Ishikawa (cell line): ENCODE results near the gene RPS6KB1.

Source experiments
- CEBPB ChIP-seq: IDR thresholded peaks from 2 replicates; pipeline ENCODE4 v1.6.1; 2012
- CREB1 ChIP-seq: IDR thresholded peaks from 2 replicates; pipeline ENCODE4 v1.6.1; 2012; ENCODE audit warnings: low read depth
- EGR1 ChIP-seq: IDR thresholded peaks from 2 replicates; pipeline ENCODE4 v1.6.1; 2012
- EP300 ChIP-seq: IDR thresholded peaks from 2 replicates; pipeline ENCODE4 v1.6.1; 2012; ENCODE audit warnings: borderline replicate concordance
- FOXM1 ChIP-seq: IDR thresholded peaks from 2 replicates; pipeline ENCODE4 v1.6.1; 2012; ENCODE audit warnings: low read depth, borderline replicate concordance
- NFIC ChIP-seq: IDR thresholded peaks from 2 replicates; pipeline ENCODE4 v1.6.1; 2012
- RAD21 ChIP-seq: IDR thresholded peaks from 2 replicates; pipeline ENCODE4 v1.6.1; 2012; ENCODE audit warnings: low read depth
- TAF1 ChIP-seq: IDR thresholded peaks from 2 replicates; pipeline ENCODE4 v1.6.1; 2012; ENCODE audit warnings: low read depth, mild to moderate bottlenecking
- TCF12 ChIP-seq: IDR thresholded peaks from 2 replicates; pipeline ENCODE4 v1.6.1; 2012; ENCODE audit warnings: low read depth
- TEAD4 ChIP-seq: IDR thresholded peaks from 2 replicates; pipeline ENCODE4 v1.6.1; 2012
- YY1 ChIP-seq: IDR thresholded peaks from 2 replicates; pipeline ENCODE4 v1.6.1; 2012; ENCODE audit warnings: low read depth
- ZBTB7A ChIP-seq: IDR thresholded peaks from 2 replicates; pipeline ENCODE4 v1.6.1; 2012; ENCODE audit warnings: low read depth
- TF ChIP-seq, protein P1 (sequence below): IDR thresholded peaks from 2 replicates; pipeline ENCODE4 v1.6.1; 2012
- TF ChIP-seq, protein P2 (sequence below): IDR thresholded peaks from 2 replicates; pipeline ENCODE4 v1.6.1; 2012; ENCODE audit warnings: low read depth, mild to moderate bottlenecking
- TF ChIP-seq, protein P3 (sequence below): IDR thresholded peaks from 2 replicates; pipeline ENCODE4 v1.6.1; 2012

The RPS6KB1 gene

DNA sequence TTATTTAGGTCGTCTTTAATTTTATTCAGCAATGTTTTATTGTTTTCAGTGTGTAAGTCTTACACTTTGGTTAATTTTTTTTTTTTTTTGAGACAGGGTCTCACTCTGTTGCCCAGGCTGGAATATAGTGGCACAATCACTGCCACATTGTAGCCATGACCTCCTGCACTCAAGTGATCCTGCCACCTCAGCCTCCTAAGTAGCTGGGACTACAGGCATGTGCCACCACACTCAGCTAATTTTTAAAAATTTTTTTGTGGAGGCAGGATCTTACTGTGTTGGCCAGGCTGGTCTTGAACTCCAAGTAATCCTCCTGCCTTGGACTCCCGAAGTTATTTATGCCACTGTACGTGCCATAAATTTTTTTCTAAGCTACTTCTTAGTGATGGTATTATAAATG is 14.5 kb downstream of the RPS6KB1 start:
- no peak for TF ChIP-seq TEAD4
- no peak for TF ChIP-seq EGR1
- no peak for TF ChIP-seq TAF1
- no peak for TF ChIP-seq FOXM1
- no peak for TF ChIP-seq EP300
- no peak for TF ChIP-seq NFIC

DNA sequence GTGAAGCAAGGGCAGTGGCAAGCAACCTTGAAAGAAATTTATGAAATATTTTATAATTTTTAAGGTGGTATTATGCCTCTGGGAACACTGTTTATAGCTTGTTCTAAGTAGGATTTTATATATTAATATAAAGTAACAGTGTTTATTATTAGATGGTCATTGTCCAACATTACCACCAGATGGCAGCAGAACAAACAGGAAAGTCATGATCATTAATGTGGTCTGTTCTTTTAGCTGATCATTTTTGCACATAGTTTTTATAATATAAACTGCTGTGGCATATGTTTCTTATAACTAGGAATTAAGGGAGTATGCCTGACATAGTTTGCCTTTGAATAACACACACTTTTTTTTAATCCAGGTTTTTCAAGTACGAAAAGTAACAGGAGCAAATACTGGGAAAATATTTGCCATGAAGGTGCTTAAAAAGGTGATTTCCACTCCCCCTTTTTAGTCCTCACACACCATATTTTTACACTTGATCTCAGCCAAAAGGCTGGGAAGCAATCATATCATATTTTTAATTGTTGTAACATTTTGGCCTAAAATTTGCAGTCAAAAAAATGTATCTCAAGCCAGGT is 21.4 kb downstream of the RPS6KB1 start:
- peak; percentile 55 for TF ChIP-seq RAD21
- TF ChIP-seq CEBPB, result no peak
- no peak for TF ChIP-seq EP300

DNA sequence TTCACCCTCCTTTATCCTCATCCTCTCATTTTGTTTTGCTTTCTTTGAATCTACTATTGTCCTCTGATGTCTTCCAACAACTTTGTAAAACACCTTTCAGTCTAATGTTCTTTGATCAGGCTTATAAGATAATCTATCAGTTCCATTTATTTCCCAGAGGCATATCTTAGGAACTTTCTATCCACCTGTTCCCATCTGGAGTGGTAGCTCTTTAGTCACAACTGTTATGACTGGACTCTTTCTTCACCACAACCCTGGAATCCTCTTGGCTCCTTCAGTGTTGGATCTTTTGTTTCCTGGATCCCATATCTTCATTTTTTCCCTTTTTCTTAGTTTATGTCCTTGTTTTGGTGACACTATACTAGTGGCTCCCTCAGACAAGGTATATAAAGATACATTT is 23.5 kb downstream of the RPS6KB1 start:
- no peak for TF ChIP-seq ZBTB7A
- no peak for TF ChIP-seq FOXM1
- TF ChIP-seq, protein P1, sequence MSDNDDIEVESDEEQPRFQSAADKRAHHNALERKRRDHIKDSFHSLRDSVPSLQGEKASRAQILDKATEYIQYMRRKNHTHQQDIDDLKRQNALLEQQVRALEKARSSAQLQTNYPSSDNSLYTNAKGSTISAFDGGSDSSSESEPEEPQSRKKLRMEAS, result no peak
- TF ChIP-seq TCF12, result no peak
- no peak for TF ChIP-seq TEAD4
- TF ChIP-seq RAD21, result no peak
- TF ChIP-seq, protein P2, sequence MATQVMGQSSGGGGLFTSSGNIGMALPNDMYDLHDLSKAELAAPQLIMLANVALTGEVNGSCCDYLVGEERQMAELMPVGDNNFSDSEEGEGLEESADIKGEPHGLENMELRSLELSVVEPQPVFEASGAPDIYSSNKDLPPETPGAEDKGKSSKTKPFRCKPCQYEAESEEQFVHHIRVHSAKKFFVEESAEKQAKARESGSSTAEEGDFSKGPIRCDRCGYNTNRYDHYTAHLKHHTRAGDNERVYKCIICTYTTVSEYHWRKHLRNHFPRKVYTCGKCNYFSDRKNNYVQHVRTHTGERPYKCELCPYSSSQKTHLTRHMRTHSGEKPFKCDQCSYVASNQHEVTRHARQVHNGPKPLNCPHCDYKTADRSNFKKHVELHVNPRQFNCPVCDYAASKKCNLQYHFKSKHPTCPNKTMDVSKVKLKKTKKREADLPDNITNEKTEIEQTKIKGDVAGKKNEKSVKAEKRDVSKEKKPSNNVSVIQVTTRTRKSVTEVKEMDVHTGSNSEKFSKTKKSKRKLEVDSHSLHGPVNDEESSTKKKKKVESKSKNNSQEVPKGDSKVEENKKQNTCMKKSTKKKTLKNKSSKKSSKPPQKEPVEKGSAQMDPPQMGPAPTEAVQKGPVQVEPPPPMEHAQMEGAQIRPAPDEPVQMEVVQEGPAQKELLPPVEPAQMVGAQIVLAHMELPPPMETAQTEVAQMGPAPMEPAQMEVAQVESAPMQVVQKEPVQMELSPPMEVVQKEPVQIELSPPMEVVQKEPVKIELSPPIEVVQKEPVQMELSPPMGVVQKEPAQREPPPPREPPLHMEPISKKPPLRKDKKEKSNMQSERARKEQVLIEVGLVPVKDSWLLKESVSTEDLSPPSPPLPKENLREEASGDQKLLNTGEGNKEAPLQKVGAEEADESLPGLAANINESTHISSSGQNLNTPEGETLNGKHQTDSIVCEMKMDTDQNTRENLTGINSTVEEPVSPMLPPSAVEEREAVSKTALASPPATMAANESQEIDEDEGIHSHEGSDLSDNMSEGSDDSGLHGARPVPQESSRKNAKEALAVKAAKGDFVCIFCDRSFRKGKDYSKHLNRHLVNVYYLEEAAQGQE, result no peak
- no peak for TF ChIP-seq CREB1
- no peak for TF ChIP-seq YY1
- no peak for TF ChIP-seq TAF1
- no peak for TF ChIP-seq EP300
- TF ChIP-seq, protein P3, sequence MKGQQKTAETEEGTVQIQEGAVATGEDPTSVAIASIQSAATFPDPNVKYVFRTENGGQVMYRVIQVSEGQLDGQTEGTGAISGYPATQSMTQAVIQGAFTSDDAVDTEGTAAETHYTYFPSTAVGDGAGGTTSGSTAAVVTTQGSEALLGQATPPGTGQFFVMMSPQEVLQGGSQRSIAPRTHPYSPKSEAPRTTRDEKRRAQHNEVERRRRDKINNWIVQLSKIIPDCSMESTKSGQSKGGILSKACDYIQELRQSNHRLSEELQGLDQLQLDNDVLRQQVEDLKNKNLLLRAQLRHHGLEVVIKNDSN, result no peak
- no peak for TF ChIP-seq EGR1

DNA sequence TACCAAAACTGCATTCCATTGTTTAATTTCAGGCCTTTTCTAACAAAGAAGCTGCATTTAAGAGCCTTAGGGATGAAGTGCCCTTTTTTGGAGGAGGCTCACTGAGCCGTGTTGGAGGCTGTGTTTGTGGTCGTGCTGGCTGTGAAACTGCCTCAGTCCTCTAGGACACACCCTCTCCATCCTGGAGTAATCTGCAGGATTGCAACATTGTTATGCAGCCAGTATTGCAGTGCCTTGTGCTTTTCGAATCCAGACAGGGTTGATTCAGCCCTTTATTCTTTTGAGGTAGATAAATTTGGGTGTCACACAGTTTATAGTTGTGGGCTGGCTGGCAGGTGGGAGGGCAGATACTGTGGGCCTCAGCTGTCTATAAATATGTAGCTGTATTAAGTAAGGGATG is 37.8 kb downstream of the RPS6KB1 start:
- TF ChIP-seq CEBPB, result peak; percentile 47

DNA sequence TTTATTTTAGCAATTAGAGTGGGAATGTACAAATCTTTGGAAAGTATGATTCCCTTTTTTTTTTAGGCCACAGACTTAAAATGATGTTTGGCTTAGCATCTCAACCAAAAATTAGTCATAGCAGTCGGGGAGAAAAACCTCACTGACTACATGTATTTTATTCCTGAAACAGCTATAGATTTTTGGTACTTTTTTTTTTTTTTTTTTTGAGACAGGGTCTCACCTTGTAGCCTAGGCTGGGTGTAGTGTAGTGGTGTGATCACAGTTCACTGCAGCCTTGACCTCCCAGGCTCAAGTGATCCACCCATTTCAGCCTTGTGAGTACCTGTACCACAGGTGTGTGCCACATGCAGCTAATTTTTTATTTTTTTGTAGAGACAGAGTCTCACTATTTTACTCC is 48.2 kb downstream of the RPS6KB1 start:
- no peak for TF ChIP-seq RAD21
- TF ChIP-seq TEAD4, result no peak
- TF ChIP-seq, protein P2, result no peak
- no peak for TF ChIP-seq TCF12
- no peak for TF ChIP-seq CREB1
- no peak for TF ChIP-seq YY1

DNA sequence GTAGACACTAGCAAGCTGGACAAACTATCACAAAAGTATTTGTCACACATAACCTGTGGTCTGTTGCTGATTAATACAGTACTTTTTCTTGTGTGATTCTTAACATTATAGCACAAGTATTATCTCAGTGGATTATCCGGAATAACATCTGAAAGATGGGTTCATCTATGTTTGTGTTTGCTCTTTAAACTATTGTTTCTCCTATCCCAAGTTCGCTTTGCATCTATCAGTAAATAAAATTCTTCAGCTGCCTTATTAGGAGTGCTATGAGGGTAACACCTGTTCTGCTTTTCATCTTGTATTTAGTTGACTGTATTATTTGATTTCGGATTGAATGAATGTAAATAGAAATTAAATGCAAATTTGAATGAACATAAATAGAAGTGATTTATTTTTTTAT is 57.1 kb downstream of the RPS6KB1 start:
- TF ChIP-seq EGR1 (no peak), NFIC (no peak), TCF12 (no peak), FOXM1 (no peak), TEAD4 (no peak), TAF1 (no peak), EP300 (no peak), CREB1 (no peak), CEBPB (no peak), ZBTB7A (no peak), YY1 (no peak), RAD21 (no peak)
- TF ChIP-seq, protein P2, result no peak
- TF ChIP-seq, protein P1, result no peak
- TF ChIP-seq, protein P3, result no peak
